Smooth muscle cell (in vitro differentiated cells): ENCODE measurements around the gene TBX5. TPM values are rescaled to one million over a fixed set of nuclear protein-coding genes. Genes with fewer than 3 reads are reported as not detected.

Experiments used
- DNase-seq: peaks from one replicate; lab custom pipeline; 2025; ENCODE audit not compliant: unreplicated experiment; lab: John Stamatoyannopoulos, UW
- H2AFZ ChIP-seq: fragments of 200-600 bp; sonication (generic); 2 replicates; pipeline ENCODE4 v1.6.0; 2016; ENCODE audit warnings: antibody characterized with exemption, low read depth, mild to moderate bottlenecking
- H3F3A ChIP-seq: fragments of 200-600 bp; sonication (generic); 2 replicates; pipeline ENCODE4 v1.6.0; 2017; ENCODE audit warnings: antibody characterized with exemption, low read depth
- H3K27ac ChIP-seq: fragments of 200-600 bp; sonication (generic); 2 replicates; pipeline ENCODE4 v1.5.1; 2016; ENCODE audit warnings: low read depth, mild to moderate bottlenecking
- H3K27me3 ChIP-seq: fragments of 200-600 bp; sonication (generic); 2 replicates; pipeline ENCODE4 v1.6.1; 2016; ENCODE audit warnings: low read depth, mild to moderate bottlenecking
- H3K36me3 ChIP-seq: fragments of 200-600 bp; sonication (generic); 2 replicates; pipeline ENCODE4 v1.5.1; 2016; ENCODE audit warnings: low read depth
- H3K4me1 ChIP-seq: fragments of 200-600 bp; sonication (generic); 2 replicates; pipeline ENCODE4 v1.5.1; 2016; ENCODE audit warnings: low read depth
- H3K4me2 ChIP-seq: fragments of 200-600 bp; sonication (generic); 2 replicates; pipeline ENCODE4 v1.6.0; 2016; ENCODE audit warnings: mild to moderate bottlenecking
- H3K4me3 ChIP-seq: fragments of 200-600 bp; sonication (generic); 2 replicates; pipeline ENCODE4 v1.5.1; 2016; ENCODE audit warnings: mild to moderate bottlenecking
- H3K79me2 ChIP-seq: fragments of 200-600 bp; sonication (generic); 2 replicates; pipeline ENCODE4 v1.6.0; 2016; ENCODE audit warnings: low read depth, mild to moderate bottlenecking
- H3K9ac ChIP-seq: fragments of 200-600 bp; sonication (generic); 2 replicates; pipeline ENCODE4 v1.6.0; 2016; ENCODE audit warnings: low read depth
- H3K9me3 ChIP-seq: fragments of 200-600 bp; sonication (generic); replicated peaks from 2 replicates; pipeline ENCODE4 v1.5.1; 2016; ENCODE audit warnings: low read depth
- H4K20me1 ChIP-seq: fragments of 200-600 bp; sonication (generic); 2 replicates; pipeline ENCODE4 v1.6.0; 2016; ENCODE audit warnings: low read depth
- WGBS: methylation state at CpG from one replicate; pipeline ENCODE4 v1.1.7; 2016; ENCODE audit warnings: low lambda C conversion rate; 5-methylcytosine and 5-hydroxymethylcytosine counted together
- polyA plus RNA-seq: library from polyadenylated mRNA; unstranded; fragments of >200 nt; fragmentation: Nextera tagmentation; extraction: Ambion mirVana; gene quantifications from 2 replicates; pipeline ENCODE4 v1.2.1, GENCODE V29; 2016
- total RNA-seq: library from RNA; depleted of rRNA; stranded (reverse); fragments of >200 nt; gene quantifications from 2 replicates; pipeline ENCODE4 v1.2.3, GENCODE V29; 2014
- TF ChIP-seq, protein P1 (sequence below): fragments of 200-600 bp; sonication (generic); IDR thresholded peaks from 2 replicates; pipeline ENCODE4 v1.5.1; 2017; ENCODE audit warnings: borderline replicate concordance, mild to moderate bottlenecking, antibody characterized with exemption; ENCODE audit not compliant: insufficient read depth, poor library complexity, severe bottlenecking

The TBX5 gene
- total and polyA plus RNA-seq, 2 experiments from 2014 or later = not detected

- TF ChIP-seq, protein P1, sequence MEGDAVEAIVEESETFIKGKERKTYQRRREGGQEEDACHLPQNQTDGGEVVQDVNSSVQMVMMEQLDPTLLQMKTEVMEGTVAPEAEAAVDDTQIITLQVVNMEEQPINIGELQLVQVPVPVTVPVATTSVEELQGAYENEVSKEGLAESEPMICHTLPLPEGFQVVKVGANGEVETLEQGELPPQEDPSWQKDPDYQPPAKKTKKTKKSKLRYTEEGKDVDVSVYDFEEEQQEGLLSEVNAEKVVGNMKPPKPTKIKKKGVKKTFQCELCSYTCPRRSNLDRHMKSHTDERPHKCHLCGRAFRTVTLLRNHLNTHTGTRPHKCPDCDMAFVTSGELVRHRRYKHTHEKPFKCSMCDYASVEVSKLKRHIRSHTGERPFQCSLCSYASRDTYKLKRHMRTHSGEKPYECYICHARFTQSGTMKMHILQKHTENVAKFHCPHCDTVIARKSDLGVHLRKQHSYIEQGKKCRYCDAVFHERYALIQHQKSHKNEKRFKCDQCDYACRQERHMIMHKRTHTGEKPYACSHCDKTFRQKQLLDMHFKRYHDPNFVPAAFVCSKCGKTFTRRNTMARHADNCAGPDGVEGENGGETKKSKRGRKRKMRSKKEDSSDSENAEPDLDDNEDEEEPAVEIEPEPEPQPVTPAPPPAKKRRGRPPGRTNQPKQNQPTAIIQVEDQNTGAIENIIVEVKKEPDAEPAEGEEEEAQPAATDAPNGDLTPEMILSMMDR = no peak
- H3K36me3 ChIP-seq = no peaks in the 10 kb centered on the region
- no peak overlapping the region for H3K9ac ChIP-seq
- peak overlapping the region; percentile 45 for H3K4me3 ChIP-seq
- no peaks in the 10 kb centered on the region for H4K20me1 ChIP-seq
- DNase-seq = no peak
- H3K27ac ChIP-seq = no peak overlapping the region
- no peaks in the 10 kb centered on the region for H3F3A ChIP-seq
- H2AFZ ChIP-seq = no peak overlapping the region
- no peaks in the 10 kb centered on the region for H3K9me3 ChIP-seq
- H3K4me1 ChIP-seq = peaks cover 5% of the 10 kb centered on the region
- H3K79me2 ChIP-seq = no peaks in the 10 kb centered on the region
- peak overlapping the region; percentile 82 for H3K4me2 ChIP-seq
- WGBS = 24% methylated on average over 6 of the region's 6 CpGs
- H3K27me3 ChIP-seq = peaks cover 100% of the 10 kb centered on the region
Observed at GRCh38 chr12:114395233-114395632, 10.7 kb downstream of the TBX5 start.

- Histone ChIP-seq H3K27ac (no peak overlapping the region), H3K4me2 (no peak overlapping the region), H3K9me3 (no peaks in the 10 kb centered on the region), H3K4me3 (no peak overlapping the region), H3K9ac (no peak overlapping the region), H3K36me3 (no peaks in the 10 kb centered on the region), H3K4me1 (peaks cover 5% of the 10 kb centered on the region), H3K27me3 (peaks cover 89% of the 10 kb centered on the region), H3F3A (no peaks in the 10 kb centered on the region), H2AFZ (no peak overlapping the region), H3K79me2 (no peaks in the 10 kb centered on the region), H4K20me1 (no peaks in the 10 kb centered on the region)
- TF ChIP-seq, protein P1 = no peak
- no peak for DNase-seq
- WGBS = 79% methylated on average over 4 of the region's 4 CpGs
Observed at GRCh38 chr12:114393569-114393968, 12.4 kb downstream of the TBX5 start.

DNA sequence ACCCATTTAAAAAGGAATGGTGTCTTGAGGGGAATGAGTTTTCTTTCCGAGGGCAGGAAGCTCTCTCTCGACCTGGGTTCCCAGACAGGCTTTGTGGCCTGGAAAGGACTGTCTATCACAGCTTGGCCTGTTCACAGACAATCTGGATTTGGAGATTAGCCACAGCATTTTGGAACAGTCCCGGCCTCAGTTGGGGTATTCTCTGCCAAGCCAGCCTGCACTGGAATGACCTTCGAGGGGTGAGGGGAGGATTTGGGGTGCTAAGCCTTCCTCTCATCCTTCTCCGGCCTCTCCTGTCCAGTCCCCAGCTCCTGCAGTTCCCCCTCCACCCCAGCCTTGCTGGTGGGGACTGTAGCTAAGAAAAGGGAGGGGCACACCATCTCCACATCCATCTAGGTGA is 13.0 kb downstream of the TBX5 start:
- Histone ChIP-seq H3K36me3 (no peaks in the 10 kb centered on the region), H3K4me3 (no peak overlapping the region), H3K27me3 (peaks cover 82% of the 10 kb centered on the region), H3K79me2 (no peaks in the 10 kb centered on the region), H2AFZ (no peak overlapping the region), H3K9ac (no peak overlapping the region), H3F3A (no peaks in the 10 kb centered on the region), H3K4me1 (peaks cover 5% of the 10 kb centered on the region), H3K4me2 (no peak overlapping the region), H3K27ac (no peak overlapping the region), H4K20me1 (no peaks in the 10 kb centered on the region), H3K9me3 (no peaks in the 10 kb centered on the region)
- WGBS = 81% methylated on average over 5 of the region's 5 CpGs
- DNase-seq = no peak
- TF ChIP-seq, protein P1 = no peak

GRCh38 chr12:114391088-114391487 is 14.9 kb downstream of the TBX5 start:
- Histone ChIP-seq H3K9ac (no peak overlapping the region), H3K4me3 (no peak overlapping the region), H3K79me2 (no peaks in the 10 kb centered on the region), H3K27me3 (peaks cover 71% of the 10 kb centered on the region), H4K20me1 (no peaks in the 10 kb centered on the region), H3K4me1 (peaks cover 5% of the 10 kb centered on the region), H3K36me3 (no peaks in the 10 kb centered on the region), H3K27ac (no peak overlapping the region), H3K9me3 (no peaks in the 10 kb centered on the region), H3F3A (no peaks in the 10 kb centered on the region), H3K4me2 (no peak overlapping the region), H2AFZ (no peak overlapping the region)
- TF ChIP-seq, protein P1 = no peak
- 59% methylated on average over 4 of the region's 4 CpGs for WGBS
- no peak for DNase-seq
